SU-DHL-6 (cell line): ENCODE data around the gene B3GAT2.

Experiments used
- CTCF ChIP-seq: fragments of 200-600 bp; sonication (generic); IDR thresholded peaks from one replicate; pipeline ENCODE4 v1.5.1; 2017; ENCODE audit warnings: antibody characterized with exemption, mild to moderate bottlenecking, low read length, moderate library complexity; ENCODE audit not compliant: insufficient read depth, poor library complexity, severe bottlenecking
- EZH2phosphoT487 ChIP-seq: fragments of 200-600 bp; sonication (generic), shearing (Covaris generic); conservative IDR thresholded peaks from 2 replicates; pipeline ENCODE4 v1.6.1; 2018; ENCODE audit warnings: mild to moderate bottlenecking, antibody characterized with exemption, low read length, moderate library complexity, mixed read lengths

GRCh38 chr6:70973604-70974003 lies 16.7 kb upstream of the B3GAT2 start:
- TF ChIP-seq CTCF (no peak), EZH2phosphoT487 (no peak)
